Measurements from ENCODE around the gene CYP46A1.
"Not testable (repeated sequence)": the region's sequence is repeated elsewhere in the genome, so short reads cannot be mapped to it uniquely, and the experiment has no call there.

The CYP46A1 gene

DNA sequence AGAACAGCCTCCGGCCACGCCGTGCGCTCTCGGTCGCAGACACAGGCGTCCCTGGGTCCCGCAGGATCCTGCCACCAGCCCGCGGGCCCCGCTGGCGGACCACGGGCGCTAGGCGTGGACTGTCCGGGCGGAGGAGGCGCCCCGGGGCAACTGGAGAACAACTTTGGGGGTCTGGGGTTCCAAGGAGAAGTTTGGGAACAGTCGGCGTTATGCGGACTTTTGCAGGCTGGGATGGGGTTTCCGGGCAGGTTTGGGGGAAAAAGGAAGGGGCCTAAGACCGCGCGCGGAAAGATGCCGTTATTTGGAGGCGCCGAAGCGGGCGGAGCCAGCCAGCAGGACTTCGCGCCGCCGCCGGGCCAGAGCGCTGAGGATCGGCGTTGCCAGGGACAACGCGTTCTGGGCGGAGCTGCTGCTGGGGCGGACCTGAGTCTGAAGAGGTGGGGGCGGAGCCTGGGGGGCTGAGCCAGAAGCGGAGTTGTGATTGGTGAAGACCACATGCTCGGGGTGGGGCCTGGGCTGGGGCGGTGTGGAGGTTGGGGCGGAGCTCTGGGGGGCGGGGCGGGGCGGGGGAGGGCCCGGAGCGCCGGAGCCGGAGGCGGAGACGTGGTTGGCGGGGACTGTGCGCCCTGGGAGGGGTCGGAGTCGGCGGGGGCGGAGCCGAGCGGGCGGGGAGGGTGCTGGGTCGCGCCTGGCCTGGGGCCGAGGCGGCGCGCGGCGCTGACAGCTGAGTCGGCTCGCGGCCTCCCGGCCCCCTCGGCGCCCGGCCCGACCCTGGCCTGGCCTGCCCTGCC, at the start of gene CYP46A1:
Gene CYP46A1 (plus strand): TSS at position 680 of the 791 bp plus-strand sequence. CDS start 120 bp downstream, outside the sequence.
- DNase-seq = peak; percentile 94 to 99 (median 97)

GRCh38 chr14:99634443-99634842, 49.7 kb upstream of the CYP46A1 start:
- DNase-seq = no peak

DNA sequence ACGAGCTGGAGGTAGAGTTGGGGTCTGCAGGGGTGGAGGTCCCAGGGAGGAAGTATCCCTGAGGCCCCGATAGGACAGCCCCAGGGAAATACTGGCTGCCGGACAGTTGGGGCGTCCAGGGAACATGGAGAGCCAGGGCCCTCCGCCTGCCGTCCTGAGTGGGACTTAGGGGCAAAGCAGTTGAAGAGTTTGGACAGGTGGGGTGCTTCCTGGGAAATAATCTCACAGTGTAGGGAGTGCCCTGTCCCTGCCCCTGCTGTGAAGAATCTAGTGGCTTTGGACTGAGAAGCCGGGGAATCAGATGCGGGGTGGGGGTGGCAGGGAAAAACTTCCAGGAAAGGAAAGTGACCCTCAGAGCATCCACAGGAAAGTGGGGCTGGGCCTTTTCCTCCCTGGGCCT, 49.0 kb upstream of the CYP46A1 start:
- no peak for DNase-seq

GRCh38 chr14:99636487-99636886, 47.6 kb upstream of the CYP46A1 start:
- no peak for DNase-seq

GRCh38 chr14:99637624-99638023, 46.5 kb upstream of the CYP46A1 start:
- no peak for DNase-seq

DNA sequence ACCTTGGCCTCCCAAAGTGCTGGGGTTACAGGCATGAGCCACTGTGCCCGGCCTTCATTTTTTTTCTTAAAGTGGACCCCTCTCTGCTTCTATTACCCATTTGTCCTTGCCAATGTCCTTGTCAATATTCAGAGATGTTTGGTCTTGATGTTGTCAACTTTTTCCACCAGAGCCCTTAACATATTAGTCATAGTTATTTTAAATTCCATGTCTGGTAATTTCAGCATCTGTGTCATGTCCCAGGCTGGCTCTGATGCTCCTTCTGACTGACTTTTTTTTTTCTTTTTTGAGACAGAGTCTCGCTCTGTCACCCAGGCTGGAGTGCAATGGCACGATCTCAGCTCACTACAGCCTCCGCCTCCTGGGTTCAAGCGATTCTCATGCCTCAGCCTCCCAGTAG, 41.3 kb upstream of the CYP46A1 start:
- DNase-seq = not testable (repeated sequence)

- no peak for DNase-seq
Measured at GRCh38 chr14:99643343-99643742, 40.8 kb upstream of the CYP46A1 start.

DNA sequence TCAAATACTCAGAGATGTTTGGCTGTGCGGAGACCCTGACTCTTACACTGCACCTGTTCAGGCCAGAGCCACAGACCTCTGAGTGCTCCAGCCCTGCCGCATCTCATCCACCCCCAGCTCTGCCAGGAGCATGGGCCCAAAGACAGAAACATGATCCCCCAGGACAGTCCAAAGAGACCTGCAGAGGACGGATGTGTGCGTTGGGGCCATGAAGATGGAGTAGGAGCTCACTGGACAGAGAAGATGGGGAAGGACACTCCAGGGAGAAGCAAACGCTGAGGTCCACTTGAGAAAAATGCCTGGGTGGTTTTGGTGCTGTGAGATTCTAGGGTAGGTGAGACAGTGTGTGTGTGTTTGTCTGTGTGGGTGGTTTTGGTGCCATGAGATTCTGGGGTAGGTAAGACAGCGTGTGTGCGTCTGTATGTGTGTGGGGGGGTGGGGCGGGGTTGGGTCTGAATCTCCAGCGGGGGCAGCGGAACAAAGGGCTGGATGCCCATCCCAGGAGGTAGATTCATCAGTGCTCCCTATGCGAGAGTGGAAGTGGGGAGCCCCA, 40.0 kb upstream of the CYP46A1 start:
- DNase-seq = no peak

GRCh38 chr14:99644723-99645544, 39.2 kb upstream of the CYP46A1 start, which contains the start of gene HHIPL1:
Gene HHIPL1 (plus strand): TSS chr14:99645129. CDS start chr14:99645208, 79 bp downstream.
- no peak for DNase-seq

GRCh38 chr14:99645545-99646505, 38.3 kb upstream of the CYP46A1 start:
- no peak for DNase-seq

DNA sequence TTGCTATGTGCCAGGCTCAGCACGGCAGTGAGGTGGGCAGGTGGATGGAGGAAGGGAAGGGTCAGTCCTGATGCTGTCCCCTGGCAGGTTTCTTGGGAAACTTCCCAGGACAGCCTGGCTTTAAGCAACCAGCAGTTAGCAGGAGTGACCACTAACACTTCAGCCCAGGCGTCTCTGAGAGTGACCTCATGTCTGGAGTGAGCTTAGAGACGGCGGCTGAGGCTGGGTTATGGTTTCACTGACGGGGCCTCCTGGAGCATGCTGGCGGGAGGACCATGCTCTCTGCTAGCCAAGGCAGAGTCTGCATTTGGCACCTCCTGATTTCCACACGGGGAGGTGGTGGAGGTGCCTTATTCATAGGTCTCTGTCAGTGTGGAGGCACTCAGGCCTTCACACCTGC, 36.7 kb upstream of the CYP46A1 start:
- DNase-seq = no peak

- no peak for DNase-seq
Measured at GRCh38 chr14:99648027-99648784, 35.9 kb upstream of the CYP46A1 start.

- DNase-seq = no peak
Measured at GRCh38 chr14:99649219-99649618, 34.9 kb upstream of the CYP46A1 start.

GRCh38 chr14:99649643-99650042, 34.5 kb upstream of the CYP46A1 start:
- no peak for DNase-seq

DNA sequence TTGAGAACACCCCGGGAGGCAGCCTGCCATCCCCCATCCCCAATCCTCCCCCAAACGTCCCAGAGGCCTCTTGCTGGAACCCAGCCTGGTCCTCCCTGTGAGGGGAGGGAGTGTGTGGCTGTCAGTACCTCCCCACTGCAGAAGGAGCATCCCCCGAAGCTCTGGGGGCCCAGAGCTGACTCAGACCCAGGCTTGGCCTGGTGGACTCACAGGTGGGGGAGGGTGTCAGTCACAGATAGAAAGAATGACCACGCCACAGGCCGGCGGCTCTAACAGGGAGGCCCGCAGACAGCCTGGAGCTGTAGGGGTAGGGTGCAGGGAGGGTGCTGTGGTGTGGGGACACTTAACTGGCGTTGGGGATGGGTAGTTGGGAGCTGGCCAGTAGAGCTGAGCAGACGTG, 33.9 kb upstream of the CYP46A1 start:
- no peak for DNase-seq

GRCh38 chr14:99651953-99652746, 31.9 kb upstream of the CYP46A1 start:
- DNase-seq = no peak

DNA sequence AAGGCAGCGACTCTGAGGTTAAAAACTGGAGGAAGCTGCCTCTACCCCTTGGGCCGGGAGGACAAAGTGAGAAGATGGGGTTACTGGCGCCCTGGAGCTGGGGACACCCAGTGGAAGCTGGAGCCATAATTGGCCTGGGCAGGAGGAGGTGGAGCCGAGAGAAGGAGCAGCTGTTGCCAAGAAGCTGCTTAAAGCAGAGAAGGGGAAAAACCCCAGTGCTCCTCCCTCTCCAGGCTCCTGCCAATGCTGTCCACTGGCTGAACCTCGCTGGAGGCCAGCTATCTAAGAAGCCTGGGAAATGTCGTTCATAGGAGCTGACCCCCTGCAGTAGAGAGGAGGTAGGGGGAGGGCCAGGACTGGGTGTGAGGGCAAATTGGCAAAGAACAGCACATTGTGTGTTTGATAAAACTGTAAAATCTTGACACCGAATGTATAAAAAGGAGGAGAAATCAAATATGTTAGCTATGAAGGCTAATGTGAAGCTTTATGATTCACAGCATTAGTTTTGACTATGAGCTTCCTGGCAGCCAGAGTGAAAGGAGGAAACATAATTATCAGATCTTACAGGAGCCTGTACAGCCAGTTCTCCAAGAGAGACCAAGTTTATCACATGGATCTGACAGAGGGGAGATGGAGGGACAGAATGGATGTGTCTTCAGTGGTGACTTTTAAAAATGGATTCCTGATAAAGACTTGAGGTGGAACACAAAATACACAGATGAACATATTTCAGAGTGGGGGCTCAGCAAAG, 29.7 kb upstream of the CYP46A1 start:
- DNase-seq = no peak

DNA sequence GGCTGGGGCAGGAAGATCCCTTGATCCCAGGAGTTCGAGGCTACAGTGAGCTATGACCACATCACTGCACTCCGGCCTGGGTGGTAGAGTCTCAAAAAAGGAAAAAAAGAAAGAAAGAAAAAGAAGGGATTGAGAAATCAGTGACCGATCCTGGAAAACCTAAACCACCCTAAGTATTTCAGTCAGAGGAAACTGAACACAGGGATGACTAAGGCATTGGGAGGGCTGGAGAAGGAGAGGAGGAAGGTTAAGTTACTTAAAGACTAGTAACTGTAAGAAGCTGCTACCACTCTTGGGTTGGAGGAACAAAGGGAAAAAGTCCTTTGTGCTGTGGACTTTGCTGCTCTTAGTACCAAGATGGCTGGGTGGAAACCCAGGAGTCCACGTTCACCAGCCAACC, 28.6 kb upstream of the CYP46A1 start:
- no peak for DNase-seq

- no peak for DNase-seq
Measured at GRCh38 chr14:99656171-99656570, 27.9 kb upstream of the CYP46A1 start.

GRCh38 chr14:99657645-99658155, 26.4 kb upstream of the CYP46A1 start:
- no peak for DNase-seq
